HCT116 (cell line): ENCODE data around the gene COL5A3.

Experiments used
- CTCF ChIP-seq, 3 experiments: fragments of 200-600 bp in 1 of 3; sonication (generic) in 1 of 3; IDR thresholded peaks in 2 of 3; conservative IDR thresholded peaks in 1 of 3; 2 replicates each; pipeline ENCODE4 v1.5.1; 2012 to 2017; ENCODE audit warnings: low read depth in 2 of 3, low read length in 2 of 3, antibody characterized with exemption in 1 of 3, borderline replicate concordance in 1 of 3, control low read depth in 1 of 3, mild to moderate bottlenecking in 1 of 3, mixed read lengths in 1 of 3, mixed run types in 1 of 3, moderate library complexity in 1 of 3; ENCODE audit not compliant: insufficient read depth in 1 of 3
- JUND ChIP-seq: IDR thresholded peaks from 2 replicates; pipeline ENCODE4 v1.6.1; 2012
- POLR2A ChIP-seq: IDR thresholded peaks from 2 replicates; pipeline ENCODE4 v1.7.0; 2011; ENCODE audit warnings: borderline replicate concordance; ENCODE audit not compliant: insufficient read depth, insufficient read length; ENCODE audit errors: extremely low read depth
- POLR2AphosphoS5 ChIP-seq: IDR thresholded peaks from 2 replicates; pipeline ENCODE4 v1.6.1; 2011; ENCODE audit warnings: mild to moderate bottlenecking, low read depth, low read length, moderate library complexity

- TF ChIP-seq JUND, result no peak
- no peak for TF ChIP-seq CTCF (IDR thresholded peaks at IDR 0.05 in 2 of 3, conservative IDR thresholded peaks at IDR 0.05 in 1 of 3; ENCODE audit: borderline replicate concordance in 1 of 3, insufficient read depth in 1 of 3, low read depth in 2 of 3, low read length in 2 of 3)
- TF ChIP-seq POLR2A, result no peak
- TF ChIP-seq POLR2AphosphoS5, result no peak
These were observed 69.5 kb downstream of the COL5A3 start for GRCh38 chr19:9940778-9941177.
